ENCODE measurements around the gene NR3C2. TPM values are rescaled to one million over a fixed set of nuclear protein-coding genes. Genes with fewer than 3 reads are reported as not detected.

Gene NR3C2
- total RNA-seq, 1 donor from 2014 or later = 0.14 TPM

- Mint-ChIP-seq H3K9me3 (peaks cover 2% of the 10 kb centered on the region), H3K27ac (no peak overlapping the region), H3K4me3 (no peak overlapping the region), H3K27me3 (no peaks in the 10 kb centered on the region), H3K36me3 (ENCODE audit: low read depth) (no peaks in the 10 kb centered on the region), H3K4me1 (no peaks in the 10 kb centered on the region)
- intact Hi-C loops (cut with micrococcal nuclease) = no loop called here
- DNase-seq = no peak
These were observed 171.6 kb downstream of the NR3C2 start for GRCh38 chr4:148270630-148271029.

- Mint-ChIP-seq H3K4me3 (no peak overlapping the region), H3K36me3 (ENCODE audit: low read depth) (no peaks in the 10 kb centered on the region), H3K9me3 (peaks cover 2% of the 10 kb centered on the region), H3K4me1 (no peaks in the 10 kb centered on the region), H3K27me3 (no peaks in the 10 kb centered on the region), H3K27ac (no peak overlapping the region)
- DNase-seq = no peak
- intact Hi-C loops (cut with micrococcal nuclease) = no loop called here
These were observed 173.4 kb downstream of the NR3C2 start for GRCh38 chr4:148268835-148269234.

GRCh38 chr4:148266921-148267320 lies 175.3 kb downstream of the NR3C2 start:
- Mint-ChIP-seq H3K27me3 (no peaks in the 10 kb centered on the region), H3K27ac (no peak overlapping the region), H3K9me3 (peaks cover 7% of the 10 kb centered on the region), H3K36me3 (ENCODE audit: low read depth) (no peaks in the 10 kb centered on the region), H3K4me1 (no peaks in the 10 kb centered on the region), H3K4me3 (no peak overlapping the region)
- DNase-seq = no peak
- intact Hi-C loops (cut with micrococcal nuclease) = no loop called here

GRCh38 chr4:148266240-148266639 lies 176.0 kb downstream of the NR3C2 start:
- DNase-seq = no peak
- no peaks in the 10 kb centered on the region for H3K27me3 Mint-ChIP-seq
- intact Hi-C loops (cut with micrococcal nuclease) = no loop called here
- H3K9me3 Mint-ChIP-seq = peaks cover 7% of the 10 kb centered on the region
- no peaks in the 10 kb centered on the region for H3K36me3 Mint-ChIP-seq (ENCODE audit: low read depth)
- no peak overlapping the region for H3K4me3 Mint-ChIP-seq
- H3K27ac Mint-ChIP-seq = no peak overlapping the region
- no peaks in the 10 kb centered on the region for H3K4me1 Mint-ChIP-seq

GRCh38 chr4:148265627-148266026 lies 176.6 kb downstream of the NR3C2 start:
- intact Hi-C loops (cut with micrococcal nuclease) = no loop called here
- DNase-seq = no peak
- no peaks in the 10 kb centered on the region for H3K27me3 Mint-ChIP-seq
- H3K27ac Mint-ChIP-seq = no peak overlapping the region
- H3K4me3 Mint-ChIP-seq = no peak overlapping the region
- H3K36me3 Mint-ChIP-seq (ENCODE audit: low read depth) = no peaks in the 10 kb centered on the region
- H3K9me3 Mint-ChIP-seq = peaks cover 7% of the 10 kb centered on the region
- H3K4me1 Mint-ChIP-seq = no peaks in the 10 kb centered on the region

GRCh38 chr4:148263802-148264201 lies 178.4 kb downstream of the NR3C2 start:
- Mint-ChIP-seq H3K27ac (no peak overlapping the region), H3K9me3 (peaks cover 7% of the 10 kb centered on the region)
- DNase-seq = no peak

GRCh38 chr4:148263127-148263526 lies 179.1 kb downstream of the NR3C2 start:
- no peak overlapping the region for H3K27ac Mint-ChIP-seq
- no peaks in the 10 kb centered on the region for H3K27me3 Mint-ChIP-seq
- H3K4me1 Mint-ChIP-seq = no peaks in the 10 kb centered on the region
- H3K4me3 Mint-ChIP-seq = no peak overlapping the region
- DNase-seq = no peak
- intact Hi-C loops (cut with micrococcal nuclease) = no loop called here
- H3K36me3 Mint-ChIP-seq (ENCODE audit: low read depth) = no peaks in the 10 kb centered on the region
- H3K9me3 Mint-ChIP-seq = peaks cover 7% of the 10 kb centered on the region

More at GRCh38 chr4:148263802-148264201, 178.4 kb downstream of the NR3C2 start:
- no peaks in the 10 kb centered on the region for H3K4me1 Mint-ChIP-seq
- H3K36me3 Mint-ChIP-seq (ENCODE audit: low read depth) = no peaks in the 10 kb centered on the region
- H3K27me3 Mint-ChIP-seq = no peaks in the 10 kb centered on the region
- intact Hi-C loops (cut with micrococcal nuclease) = no loop called here
- H3K4me3 Mint-ChIP-seq = no peak overlapping the region

- H3K27ac Mint-ChIP-seq = no peak overlapping the region
- peaks cover 7% of the 10 kb centered on the region for H3K9me3 Mint-ChIP-seq
- no peak overlapping the region for H3K4me3 Mint-ChIP-seq
- H3K36me3 Mint-ChIP-seq (ENCODE audit: low read depth) = no peaks in the 10 kb centered on the region
- H3K4me1 Mint-ChIP-seq = no peaks in the 10 kb centered on the region
- H3K27me3 Mint-ChIP-seq = no peaks in the 10 kb centered on the region
- intact Hi-C loops (cut with micrococcal nuclease) = no loop called here
- no peak for DNase-seq
These were observed 180.4 kb downstream of the NR3C2 start for GRCh38 chr4:148261848-148262247.

- Mint-ChIP-seq H3K27me3 (no peaks in the 10 kb centered on the region), H3K4me1 (no peaks in the 10 kb centered on the region), H3K4me3 (no peak overlapping the region), H3K36me3 (ENCODE audit: low read depth) (no peaks in the 10 kb centered on the region), H3K27ac (no peak overlapping the region), H3K9me3 (peaks cover 4% of the 10 kb centered on the region)
- no peak for DNase-seq
- intact Hi-C loops (cut with micrococcal nuclease) = no loop called here
These were observed 182.4 kb downstream of the NR3C2 start for GRCh38 chr4:148259841-148260240.

GRCh38 chr4:148258535-148258934 lies 183.7 kb downstream of the NR3C2 start:
- Mint-ChIP-seq H3K27me3 (no peaks in the 10 kb centered on the region), H3K4me3 (no peak overlapping the region), H3K4me1 (no peaks in the 10 kb centered on the region), H3K9me3 (peaks cover 4% of the 10 kb centered on the region), H3K36me3 (ENCODE audit: low read depth) (no peaks in the 10 kb centered on the region), H3K27ac (no peak overlapping the region)
- no peak for DNase-seq
- intact Hi-C loops (cut with micrococcal nuclease) = no loop called here

- H3K9me3 Mint-ChIP-seq = no peaks in the 10 kb centered on the region
- H3K27me3 Mint-ChIP-seq = no peaks in the 10 kb centered on the region
- intact Hi-C loops (cut with micrococcal nuclease) = no loop called here
- no peaks in the 10 kb centered on the region for H3K36me3 Mint-ChIP-seq (ENCODE audit: low read depth)
- H3K4me1 Mint-ChIP-seq = no peaks in the 10 kb centered on the region
- DNase-seq = no peak
- H3K4me3 Mint-ChIP-seq = no peak overlapping the region
- H3K27ac Mint-ChIP-seq = no peak overlapping the region
These were observed 186.9 kb downstream of the NR3C2 start for GRCh38 chr4:148255344-148255720.

GRCh38 chr4:148254621-148255343 lies 187.4 kb downstream of the NR3C2 start:
- Mint-ChIP-seq H3K36me3 (ENCODE audit: low read depth) (no peaks in the 10 kb centered on the region), H3K4me3 (no peak overlapping the region), H3K4me1 (no peaks in the 10 kb centered on the region), H3K27ac (no peak overlapping the region), H3K27me3 (no peaks in the 10 kb centered on the region), H3K9me3 (no peaks in the 10 kb centered on the region)
- intact Hi-C loops (cut with micrococcal nuclease) = no loop called here
- no peak for DNase-seq

- H3K4me1 Mint-ChIP-seq = no peaks in the 10 kb centered on the region
- H3K36me3 Mint-ChIP-seq (ENCODE audit: low read depth) = no peaks in the 10 kb centered on the region
- no peaks in the 10 kb centered on the region for H3K9me3 Mint-ChIP-seq
- no peaks in the 10 kb centered on the region for H3K27me3 Mint-ChIP-seq
- no peak overlapping the region for H3K27ac Mint-ChIP-seq
- no peak for DNase-seq
- intact Hi-C loops (cut with micrococcal nuclease) = no loop called here
- no peak overlapping the region for H3K4me3 Mint-ChIP-seq
These were observed 188.4 kb downstream of the NR3C2 start for GRCh38 chr4:148253768-148254167.

- no peaks in the 10 kb centered on the region for H3K9me3 Mint-ChIP-seq
- intact Hi-C loops (cut with micrococcal nuclease) = no loop called here
- H3K4me3 Mint-ChIP-seq = no peak overlapping the region
- H3K36me3 Mint-ChIP-seq (ENCODE audit: low read depth) = no peaks in the 10 kb centered on the region
- no peaks in the 10 kb centered on the region for H3K27me3 Mint-ChIP-seq
- no peak overlapping the region for H3K27ac Mint-ChIP-seq
- no peaks in the 10 kb centered on the region for H3K4me1 Mint-ChIP-seq
- no peak for DNase-seq
These were observed 193.4 kb downstream of the NR3C2 start for GRCh38 chr4:148248824-148249223.

- no peak for DNase-seq
- intact Hi-C loops (cut with micrococcal nuclease) = no loop called here
These were observed 197.2 kb downstream of the NR3C2 start for GRCh38 chr4:148245015-148245414.

More at GRCh38 chr4:148245015-148245414, 197.2 kb downstream of the NR3C2 start:
- H3K4me1 Mint-ChIP-seq = no peaks in the 10 kb centered on the region
- H3K36me3 Mint-ChIP-seq (ENCODE audit: low read depth) = no peaks in the 10 kb centered on the region
- no peak overlapping the region for H3K4me3 Mint-ChIP-seq
- H3K27ac Mint-ChIP-seq = no peak overlapping the region
- H3K27me3 Mint-ChIP-seq = no peaks in the 10 kb centered on the region
- no peaks in the 10 kb centered on the region for H3K9me3 Mint-ChIP-seq
